T-helper 1 cell treated with Interleukin-12 subunit alpha and Interleukin-12 subunit beta and Interleukin-4 antibody, amounts not matched to agents 30 ng/mL and 1 ng/mL, for 36 hours (primary cell): ENCODE data around the gene NGFR. TPM values are rescaled to one million over a fixed set of nuclear protein-coding genes. Genes with fewer than 3 reads are reported as not detected.
"Not testable (repeated sequence)": the region's sequence is repeated elsewhere in the genome, so short reads cannot be mapped to it uniquely, and the experiment has no call there.

Experiments
- intact Hi-C: fragments of 100-400 bp; cut with micrococcal nuclease; formaldehyde crosslinking; loops from one replicate; pipeline ENCODE4 v1.15.1; 2024
- total RNA-seq: library from RNA; stranded (reverse); gene quantifications from 2 replicates; pipeline ENCODE4 v1.2.3, GENCODE V29; 2022

Gene NGFR
- total RNA-seq, 1 donor from 2014 or later, result 0.12 TPM

GRCh38 chr17:49543860-49544259 lies 48.8 kb downstream of the NGFR start:
- intact Hi-C loops, result no loop called here

DNA sequence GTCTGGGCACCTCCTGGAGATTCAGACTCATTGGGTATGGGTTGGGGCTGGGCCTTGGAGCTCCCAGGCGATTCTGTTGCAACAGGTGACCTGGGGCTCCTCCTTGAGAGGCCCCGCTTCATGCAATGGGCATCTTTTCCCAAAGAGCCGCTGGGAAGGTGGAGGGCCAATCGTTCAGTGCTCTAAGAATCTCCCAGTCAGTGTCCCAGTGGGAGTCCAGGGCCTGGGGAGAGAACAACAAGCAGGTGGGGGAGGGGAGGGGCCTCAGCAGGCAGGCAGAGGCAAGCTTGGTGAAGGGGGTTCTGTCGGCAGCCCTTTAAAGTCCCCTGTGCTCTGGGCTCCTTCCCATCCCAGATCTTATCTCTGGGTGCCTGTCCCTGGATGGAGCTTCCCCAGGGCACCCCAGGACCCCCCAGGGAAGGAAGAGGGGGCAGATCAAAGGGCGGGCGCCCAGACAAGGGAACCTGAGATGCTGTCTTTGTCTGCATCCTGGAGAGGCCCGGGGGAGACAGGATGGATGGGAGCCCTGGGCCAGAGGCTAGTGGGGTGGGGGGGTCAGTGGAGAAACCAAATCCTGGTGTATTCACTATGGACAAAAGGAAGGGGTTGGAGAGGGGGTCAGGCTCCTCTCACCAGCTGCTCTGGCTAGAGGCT lies 50.0 kb downstream of the NGFR start:
- intact Hi-C loops, result no loop called here

DNA sequence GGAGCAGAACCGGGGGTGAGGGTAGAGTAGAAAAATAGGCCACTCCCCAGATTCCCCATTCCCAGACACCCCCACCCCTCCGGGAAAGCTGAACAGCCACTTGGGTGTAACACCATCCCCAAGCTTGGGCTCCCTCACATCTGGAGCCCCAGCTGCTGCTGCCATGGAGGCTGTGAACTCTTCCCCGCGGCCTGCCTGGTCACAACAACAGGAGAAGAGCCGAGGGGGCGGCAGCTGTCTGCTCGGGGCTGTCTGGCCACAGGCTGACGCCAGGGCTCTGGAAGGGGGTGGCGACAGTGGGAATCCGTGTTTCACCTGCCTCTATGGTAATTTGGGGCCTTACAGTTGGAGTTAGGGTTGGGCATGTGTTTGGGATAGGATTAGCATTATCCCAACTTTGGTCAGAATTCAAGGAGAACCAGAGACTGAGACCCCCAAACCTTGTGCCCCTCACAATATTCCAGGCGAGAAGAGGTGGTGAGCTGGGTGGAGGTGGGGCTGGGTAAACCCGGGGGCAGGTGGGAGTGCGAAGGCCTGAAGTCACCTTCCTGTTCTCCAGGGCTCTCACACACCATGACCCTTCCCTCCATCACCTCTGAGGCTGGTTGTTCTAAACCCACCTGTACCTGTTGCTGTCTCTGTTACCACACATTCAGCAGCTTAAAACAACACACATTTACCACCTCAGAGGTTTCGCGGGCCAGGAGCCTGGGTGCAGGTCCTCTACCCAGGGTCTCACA lies 50.9 kb downstream of the NGFR start:
- intact Hi-C loops, result no loop called here

- intact Hi-C loops, result no loop called here
These were observed 51.7 kb downstream of the NGFR start for GRCh38 chr17:49546546-49547535.

DNA sequence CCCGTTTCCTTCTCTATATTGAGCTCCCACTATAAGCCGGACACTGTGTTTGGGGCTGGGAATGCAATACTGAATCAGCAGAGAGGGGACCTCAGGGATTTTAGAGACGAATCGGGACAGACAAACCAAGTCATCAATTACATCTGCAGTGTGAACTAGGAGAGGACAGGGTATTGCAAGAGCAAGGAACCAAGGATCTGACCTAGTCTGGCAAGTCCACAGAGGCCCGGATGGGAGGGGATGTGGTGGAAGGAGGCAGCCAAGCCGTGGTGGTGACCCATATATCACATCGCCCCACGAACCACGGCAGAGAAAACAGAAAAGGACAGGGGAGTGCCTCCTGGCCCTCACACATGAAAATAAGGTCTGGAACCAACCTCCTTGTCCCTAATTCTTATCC lies 52.5 kb downstream of the NGFR start:
- intact Hi-C loops, result no loop called here

DNA sequence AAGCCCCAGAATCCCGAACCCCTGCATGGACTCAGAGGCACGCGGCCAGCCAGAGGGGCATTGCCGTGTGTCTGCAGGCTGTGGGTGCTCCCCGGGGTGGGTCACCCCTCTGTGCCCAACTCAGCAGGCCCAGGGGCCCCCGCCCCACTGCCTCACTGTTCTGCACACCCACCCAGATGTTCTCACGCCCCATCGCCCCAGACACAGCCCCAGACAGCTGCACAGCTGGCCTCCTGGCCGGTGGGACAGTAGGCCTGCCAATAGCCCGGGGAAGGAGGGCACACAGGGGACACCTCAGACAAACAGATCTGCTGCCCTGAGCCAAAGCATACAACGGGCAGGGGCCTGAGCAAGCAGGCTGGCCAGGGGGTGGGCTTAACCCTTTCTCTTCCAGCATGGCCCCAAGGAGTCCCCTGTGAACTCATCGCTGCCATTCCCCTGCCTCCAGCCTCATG lies 53.0 kb downstream of the NGFR start:
- intact Hi-C loops, result no loop called here

- intact Hi-C loops, result no loop called here
These were observed 53.6 kb downstream of the NGFR start for GRCh38 chr17:49548506-49549310.

DNA sequence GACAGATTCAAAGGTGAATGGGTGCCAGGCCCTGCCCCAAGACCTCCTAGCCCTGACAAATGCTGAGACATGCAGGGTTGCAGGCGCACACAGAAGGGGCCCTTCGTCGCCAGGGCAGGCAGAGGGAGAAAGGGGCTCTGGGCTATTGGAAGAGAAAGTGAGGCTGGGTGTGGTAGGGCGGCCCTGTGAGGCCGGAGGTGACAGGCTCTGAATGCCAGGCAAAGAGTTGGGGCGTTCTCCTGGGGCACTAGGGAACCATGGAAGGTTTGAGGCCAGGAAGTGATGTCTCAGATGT lies 54.2 kb downstream of the NGFR start:
- intact Hi-C loops, result no loop called here

DNA sequence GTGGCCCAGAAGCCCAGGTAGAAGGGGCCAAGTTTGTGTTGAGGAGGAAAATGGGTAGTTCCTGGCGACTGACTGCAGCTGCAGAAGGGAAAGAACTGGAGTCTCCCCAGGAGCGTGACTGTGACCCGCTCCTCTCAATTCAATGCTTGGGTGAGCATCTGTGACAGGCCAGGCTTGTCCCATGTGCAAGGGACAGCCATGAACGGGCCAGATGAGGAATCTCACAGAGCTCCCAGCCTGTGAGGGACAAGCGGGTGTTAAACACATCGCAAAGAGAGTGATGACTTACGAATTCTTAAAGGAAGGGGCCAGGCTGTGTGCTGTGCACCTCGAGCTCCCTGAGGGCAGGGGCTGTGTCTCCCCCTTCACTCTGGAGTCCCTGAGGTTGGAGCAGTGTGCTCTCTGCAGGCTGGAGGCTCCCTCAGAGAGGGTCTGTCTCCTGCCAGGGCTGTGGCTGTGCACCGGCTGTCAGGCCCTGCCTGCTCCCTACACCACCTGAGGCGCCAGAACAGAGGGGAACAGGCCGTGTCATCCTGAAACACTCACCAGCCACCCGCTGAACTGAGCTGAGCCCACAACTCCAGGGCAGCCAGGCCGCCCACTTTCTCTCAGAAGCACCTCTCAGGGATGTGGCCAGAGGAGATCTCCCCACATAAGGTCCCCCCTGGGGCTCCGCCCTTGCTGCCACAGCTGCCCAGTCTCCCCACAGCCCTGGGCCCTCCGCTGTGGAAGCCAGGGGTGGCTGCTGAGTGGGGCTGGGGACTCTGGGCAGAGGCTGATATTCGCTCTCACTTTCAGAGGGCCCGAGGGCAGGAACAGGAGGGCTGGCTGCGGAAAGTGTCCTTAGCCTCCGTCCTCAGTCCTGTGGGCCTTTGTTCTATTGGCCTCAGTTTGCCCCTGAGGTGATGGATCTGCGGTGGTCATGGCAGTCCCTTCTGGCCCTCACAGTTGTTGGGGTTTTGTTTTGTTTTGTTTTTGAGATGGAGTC lies 54.9 kb downstream of the NGFR start:
- intact Hi-C loops, result no loop called here

DNA sequence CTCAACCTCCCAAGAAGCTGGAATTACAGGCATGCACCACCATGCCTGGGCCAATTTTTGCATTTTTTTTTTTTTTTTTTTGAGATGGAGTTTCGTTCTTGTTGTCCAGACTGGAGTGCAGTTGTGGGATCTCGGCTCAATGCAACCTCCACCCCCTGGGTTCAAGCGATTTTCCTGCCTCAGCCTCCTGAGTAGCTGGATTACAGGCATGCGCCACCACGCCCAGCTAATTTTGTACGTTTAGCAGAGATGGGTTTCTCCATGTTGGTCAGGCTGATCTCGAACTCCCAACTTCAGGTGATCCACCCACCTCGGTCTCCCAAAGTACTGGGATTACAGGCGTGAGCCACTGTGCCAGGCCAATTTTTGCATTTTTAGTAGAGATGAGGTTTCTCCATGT lies 55.7 kb downstream of the NGFR start:
- intact Hi-C loops, result not testable (repeated sequence)

DNA sequence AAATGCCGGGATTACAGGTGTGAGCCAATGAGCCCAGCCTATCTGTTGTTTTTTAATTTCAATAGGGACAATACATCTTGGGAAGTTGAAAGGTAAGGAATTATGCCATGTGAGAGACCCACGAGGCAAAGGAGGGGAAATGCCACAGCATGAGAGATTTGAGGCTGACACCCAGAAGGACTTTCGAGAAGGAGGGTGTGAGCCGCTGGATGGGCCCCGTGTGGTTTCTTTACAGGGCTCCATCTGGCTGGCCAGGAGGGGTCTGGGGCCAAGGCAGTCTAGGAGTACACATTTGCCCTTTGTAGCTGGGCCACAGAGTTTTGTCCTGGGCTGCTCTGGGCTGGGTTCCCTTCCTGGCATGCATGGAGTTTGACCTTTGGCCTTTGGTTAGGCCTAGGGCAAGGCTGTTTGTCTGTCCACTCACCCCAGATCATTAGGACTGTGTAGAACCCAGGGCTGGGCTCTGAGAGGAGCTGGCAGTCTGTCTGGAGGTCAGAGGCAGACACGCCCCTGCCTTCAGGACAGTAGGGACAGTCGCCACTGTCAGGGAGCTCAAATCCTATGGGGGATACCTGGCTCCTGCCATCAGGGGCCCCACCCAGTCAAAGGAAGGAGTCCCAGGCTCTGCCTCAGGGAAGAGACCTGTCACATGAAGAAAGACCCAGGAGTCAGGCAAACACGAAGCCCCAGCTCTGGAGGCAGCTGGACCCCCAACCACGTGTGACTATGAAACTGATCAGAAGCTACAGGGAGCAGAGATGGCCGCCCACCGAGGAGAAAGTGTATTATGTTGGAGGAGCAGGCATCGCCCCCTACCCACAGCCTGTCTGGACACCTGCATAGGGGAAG lies 56.4 kb downstream of the NGFR start:
- intact Hi-C loops, result no loop called here

DNA sequence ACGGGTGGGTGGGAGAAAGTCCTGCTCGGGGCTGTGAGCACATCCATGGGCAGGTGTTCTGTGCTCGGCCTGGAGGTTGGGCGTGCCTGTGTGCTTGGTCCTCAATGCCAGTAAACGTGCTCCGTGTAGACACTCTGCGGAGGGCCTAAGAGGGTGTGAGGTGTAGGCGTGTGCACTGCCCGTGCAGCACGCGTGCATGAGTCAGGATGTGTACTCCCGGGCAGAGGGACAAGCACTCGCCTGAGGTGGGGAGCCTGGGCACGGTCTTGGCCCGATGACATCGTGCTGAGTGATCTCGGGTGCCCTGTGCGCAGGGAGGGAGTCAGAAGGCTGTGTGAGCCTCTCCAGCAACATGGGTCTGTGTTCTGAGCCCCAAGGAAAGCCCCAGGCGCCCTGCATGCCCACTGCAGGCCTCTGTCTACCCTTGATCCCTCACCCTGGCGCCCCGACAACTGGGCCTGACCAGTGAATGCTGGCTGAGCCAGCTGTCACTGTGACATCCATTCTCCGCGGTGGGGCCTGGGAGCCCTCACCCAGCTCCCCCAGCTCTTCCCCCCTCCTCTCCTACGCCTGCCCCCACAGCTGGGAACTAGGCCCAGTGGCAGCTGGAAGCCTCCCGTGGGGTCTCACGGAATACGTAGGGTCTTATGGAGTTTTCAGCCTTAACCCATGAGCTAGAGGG lies 57.1 kb downstream of the NGFR start:
- intact Hi-C loops, result no loop called here

GRCh38 chr17:49553676-49554335 lies 58.7 kb downstream of the NGFR start:
- intact Hi-C loops, result no loop called here

DNA sequence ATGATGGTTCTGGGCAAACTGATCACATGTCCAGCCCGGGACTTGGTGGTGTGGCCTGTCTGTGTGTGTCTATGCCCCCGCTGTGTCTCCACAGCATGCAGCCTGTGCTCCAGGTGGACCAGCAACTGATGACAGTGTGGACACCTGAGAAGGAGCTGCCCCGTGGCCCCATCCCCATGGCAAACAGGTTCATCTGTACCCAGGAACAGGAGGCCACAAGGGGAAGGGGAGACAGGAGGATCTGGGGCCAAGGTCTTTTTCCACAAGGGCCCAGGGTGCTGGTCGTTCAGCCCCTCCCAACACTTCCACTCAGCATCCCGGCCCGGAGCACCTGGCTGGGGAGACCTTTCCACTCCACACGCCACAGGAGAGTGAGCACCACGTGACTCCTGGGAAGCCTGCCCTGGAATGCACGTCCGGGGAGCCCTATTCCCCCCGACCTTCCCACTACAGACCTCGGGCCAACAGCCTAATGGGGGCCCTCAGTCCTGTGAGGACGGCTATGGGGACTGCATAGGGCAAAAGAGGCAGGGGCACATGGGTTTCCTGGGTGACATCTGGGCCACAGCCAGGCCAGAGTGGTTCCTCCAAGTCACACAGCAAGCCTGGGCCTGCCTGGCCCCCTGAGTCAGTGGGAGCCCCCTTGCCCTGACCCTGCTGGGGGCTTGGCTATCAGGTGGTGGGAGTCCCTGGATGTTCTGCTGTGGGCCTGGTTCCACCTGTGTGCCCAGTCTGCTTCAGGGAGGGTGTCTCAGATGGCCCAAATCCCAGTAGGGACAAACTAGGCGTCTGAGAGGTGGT lies 59.8 kb downstream of the NGFR start:
- intact Hi-C loops, result no loop called here

DNA sequence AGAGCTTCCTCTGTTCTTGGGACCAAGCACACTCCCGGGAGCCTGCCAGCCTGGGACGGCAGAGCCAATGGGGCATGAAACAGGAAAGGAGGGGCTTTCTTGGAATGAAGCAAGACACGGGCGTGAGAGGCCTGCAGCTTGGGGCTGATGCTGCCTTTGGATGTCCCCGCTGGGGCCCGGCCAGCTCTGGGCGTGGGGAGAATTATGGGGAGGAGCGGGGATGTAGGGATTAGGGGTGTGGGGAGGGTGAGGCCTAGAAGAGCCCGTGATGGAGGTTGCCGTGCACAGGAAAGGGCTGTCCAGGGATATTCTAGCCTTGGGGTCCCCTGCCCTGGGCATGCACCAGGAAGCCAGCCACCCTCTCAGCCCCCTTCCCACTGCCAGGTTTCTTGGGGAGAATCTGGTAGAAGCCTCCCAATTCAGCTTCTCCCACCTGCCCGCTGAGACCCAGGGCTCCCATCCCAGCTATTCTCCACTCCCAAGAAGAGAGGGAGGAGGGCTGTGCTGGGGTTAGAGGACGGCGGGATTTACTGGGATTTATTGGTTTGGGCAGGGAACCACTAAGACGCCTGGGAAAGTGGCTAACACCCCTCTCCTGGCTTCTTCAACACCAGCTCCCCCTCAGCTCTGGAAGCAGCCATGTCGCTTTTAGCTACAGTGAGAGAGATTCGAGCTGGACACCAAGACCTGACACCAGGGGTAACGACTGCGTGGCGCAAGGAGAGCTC lies 60.6 kb downstream of the NGFR start:
- intact Hi-C loops, result loop anchor here (1.0 kb wide), 4 partner anchors 59 to 240 kb away; no protein-coding TSS in a partner anchor

DNA sequence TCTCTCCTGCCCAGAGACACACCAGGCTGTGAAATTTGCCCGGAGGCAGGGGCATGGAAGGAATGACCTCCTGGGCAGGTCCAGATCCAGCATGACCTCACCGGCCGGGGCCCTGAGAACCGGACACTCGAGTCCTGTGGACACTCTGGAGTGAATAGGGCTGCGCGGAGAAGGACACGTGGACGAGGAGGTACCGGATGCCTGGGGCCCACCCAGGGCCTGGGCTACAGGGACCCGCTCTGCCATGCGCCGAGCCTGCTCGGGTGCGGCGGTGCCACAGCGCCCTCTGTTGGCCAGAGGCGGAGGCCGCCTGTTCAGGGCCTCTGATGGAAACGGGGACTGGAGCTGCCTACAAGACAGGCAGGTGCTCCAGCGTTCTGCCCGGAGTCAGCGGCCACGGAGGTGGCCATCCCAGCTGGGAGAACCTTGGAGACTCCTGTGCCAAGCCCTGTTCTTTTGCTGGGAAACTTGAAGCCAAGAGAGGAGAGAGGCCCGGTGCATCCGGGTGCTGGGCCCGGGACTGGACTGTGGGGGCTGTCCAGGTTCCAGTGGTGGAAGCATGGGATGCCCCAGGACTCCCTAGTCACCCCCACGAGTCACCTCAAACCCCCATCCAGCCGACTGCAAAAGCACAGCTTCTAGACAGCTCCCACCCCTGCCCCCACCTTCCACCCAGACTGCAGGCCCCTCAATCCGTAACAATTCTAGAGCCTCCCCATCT lies 61.3 kb downstream of the NGFR start:
- intact Hi-C loops, result loop anchor here (1.0 kb wide), 4 partner anchors 60 to 241 kb away; no protein-coding TSS in a partner anchor
